GM21360 (cell line): ENCODE data around the gene HGFAC.
"Not testable (repeated sequence)": the region's sequence is repeated elsewhere in the genome, so short reads cannot be mapped to it uniquely, and the experiment has no call there.

Source experiments
- ATAC-seq: cut with Tn5 transposase; IDR thresholded peaks from one replicate; pipeline ENCODE4 v1.9.1; 2021; ENCODE audit warnings: mild to moderate bottlenecking, moderate library complexity; ENCODE audit not compliant: unreplicated experiment

HGFAC gene

DNA sequence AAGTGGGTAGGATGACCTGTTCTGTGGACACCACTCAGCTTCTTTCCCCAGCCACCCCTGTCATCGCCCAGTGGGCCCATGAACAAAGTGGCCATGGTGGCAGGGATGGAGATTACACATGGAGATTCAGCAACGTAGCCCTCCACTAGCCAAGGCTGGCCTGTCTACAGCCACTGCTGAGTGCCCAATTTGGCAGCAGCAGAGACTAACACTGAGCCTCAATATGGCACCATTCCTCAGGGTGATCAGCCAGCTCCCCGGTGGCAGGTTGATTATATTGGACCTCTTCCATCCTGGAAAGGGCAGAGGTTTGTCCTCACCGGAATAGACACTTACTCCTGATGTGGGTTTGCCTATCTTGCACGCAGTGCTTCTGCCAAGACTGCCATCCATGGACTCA lies 17.4 kb downstream of the HGFAC start:
- ATAC-seq, result not testable (repeated sequence)

DNA sequence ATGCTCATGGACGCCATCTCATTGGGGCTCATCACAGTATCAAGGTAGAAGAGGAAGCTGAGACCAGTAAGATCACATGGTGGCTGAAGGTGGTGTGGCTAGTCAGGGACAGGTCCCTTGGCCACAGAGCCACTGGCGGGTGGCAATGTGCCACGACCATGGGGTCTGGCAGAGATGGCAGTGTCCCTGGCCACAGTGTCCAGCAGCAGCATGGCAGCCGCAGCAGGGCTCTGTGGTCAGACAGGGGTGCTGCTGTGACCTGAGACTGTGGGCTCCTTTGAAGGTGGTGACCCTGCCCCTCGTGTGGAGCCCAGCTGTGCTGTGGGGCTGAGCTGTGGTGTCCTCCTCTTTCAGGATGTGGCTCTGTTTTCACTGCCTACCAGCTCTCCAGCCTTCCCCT lies 19.2 kb downstream of the HGFAC start:
- ATAC-seq, result no peak

DNA sequence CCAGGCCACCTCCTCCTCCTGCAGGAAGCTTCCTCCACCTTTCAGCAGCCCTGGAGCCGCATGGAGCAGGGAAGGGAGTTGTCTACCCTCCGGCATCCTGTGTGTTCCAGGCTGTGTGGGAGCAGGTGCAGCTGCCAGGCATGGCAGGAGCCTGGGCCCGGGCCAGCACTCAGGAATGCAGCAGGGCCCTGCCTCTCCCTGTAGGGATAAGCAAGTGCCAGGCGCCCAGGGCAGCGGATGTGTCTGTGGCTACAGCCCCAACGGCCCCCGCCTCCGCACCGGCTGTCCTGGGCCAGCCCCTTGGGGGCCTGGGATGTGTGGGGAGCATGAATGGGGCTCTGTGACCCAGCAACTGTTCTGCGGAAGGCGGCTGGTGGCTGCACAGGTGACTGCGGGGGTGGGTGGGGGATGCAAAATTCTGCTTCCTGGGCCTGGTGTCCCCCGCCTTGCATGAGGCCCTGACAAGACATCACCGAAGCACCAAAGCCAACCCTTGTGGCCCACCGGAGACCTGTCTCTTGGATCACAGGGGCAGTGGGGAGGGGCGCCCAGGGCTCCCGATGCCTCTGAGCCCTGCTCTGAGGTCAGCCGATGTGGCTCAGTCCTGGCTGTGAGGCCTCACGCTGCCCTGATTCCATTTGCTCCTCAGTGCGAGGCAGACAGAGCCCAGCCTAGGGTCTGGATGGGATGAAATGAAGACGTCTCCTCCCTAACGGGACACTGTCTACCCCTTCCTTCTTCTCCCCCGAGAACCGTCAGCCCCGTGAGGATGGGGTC lies 19.9 kb downstream of the HGFAC start:
- no peak for ATAC-seq

DNA sequence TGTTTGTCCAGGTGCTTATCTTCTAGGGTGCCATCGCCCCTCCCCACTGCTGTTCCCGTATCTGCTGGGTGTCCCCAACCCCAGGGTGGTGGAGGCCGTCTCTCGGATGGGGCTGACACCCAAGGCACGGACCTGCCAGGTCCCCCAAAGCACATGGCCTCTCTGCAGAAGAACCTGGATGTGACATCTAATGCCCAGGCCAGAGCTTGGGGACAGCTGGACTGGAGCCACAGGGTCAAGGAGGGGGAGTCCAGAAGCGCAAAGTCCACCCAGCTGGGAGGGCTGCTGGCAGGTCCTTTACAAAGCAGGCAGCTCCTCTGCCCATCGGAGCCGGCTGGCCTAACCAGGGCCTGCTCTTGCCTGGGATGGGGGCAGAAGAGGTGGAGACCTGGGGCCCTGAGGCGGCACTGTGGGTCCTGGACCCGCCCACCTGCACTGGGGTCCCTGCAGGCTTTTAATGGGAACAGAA lies 20.6 kb downstream of the HGFAC start:
- no peak for ATAC-seq

DNA sequence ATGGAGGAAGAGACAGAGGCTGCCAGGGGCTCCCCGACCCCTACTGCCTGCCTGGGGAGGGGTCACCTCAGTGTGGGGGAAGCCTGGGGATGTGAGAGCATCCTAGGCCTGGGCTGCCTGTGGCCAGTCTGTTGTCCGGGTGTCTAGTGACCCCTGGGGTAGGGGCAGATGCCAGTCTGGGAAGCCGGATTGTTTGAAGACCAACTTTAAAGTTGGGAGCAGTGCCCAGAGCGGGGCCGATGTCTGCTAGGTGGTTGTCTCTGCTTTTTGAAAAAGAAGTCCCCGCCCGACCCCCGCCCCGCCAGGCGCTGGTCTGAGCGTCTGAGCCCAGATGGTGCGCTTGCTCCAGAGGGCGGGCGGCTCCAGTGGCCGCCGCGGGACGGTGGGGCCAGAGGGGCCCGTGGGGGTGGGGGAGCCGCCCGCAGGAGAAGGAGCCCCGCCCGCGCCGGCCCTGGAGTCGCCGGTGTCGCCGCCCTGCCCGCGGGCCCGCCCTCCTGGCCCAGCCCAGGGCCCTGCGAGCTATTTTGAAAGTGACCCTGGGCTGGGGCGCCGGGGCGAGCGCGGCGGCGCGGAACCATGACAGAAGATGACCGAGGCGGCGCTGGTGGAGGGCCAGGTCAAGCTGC lies 21.1 kb downstream of the HGFAC start, which contains the start of gene DOK7:
TSS of gene DOK7 (plus strand) at position 517 of the 626 bp plus-strand sequence. CDS start at position 587, 70 bp downstream.
- no peak for ATAC-seq

DNA sequence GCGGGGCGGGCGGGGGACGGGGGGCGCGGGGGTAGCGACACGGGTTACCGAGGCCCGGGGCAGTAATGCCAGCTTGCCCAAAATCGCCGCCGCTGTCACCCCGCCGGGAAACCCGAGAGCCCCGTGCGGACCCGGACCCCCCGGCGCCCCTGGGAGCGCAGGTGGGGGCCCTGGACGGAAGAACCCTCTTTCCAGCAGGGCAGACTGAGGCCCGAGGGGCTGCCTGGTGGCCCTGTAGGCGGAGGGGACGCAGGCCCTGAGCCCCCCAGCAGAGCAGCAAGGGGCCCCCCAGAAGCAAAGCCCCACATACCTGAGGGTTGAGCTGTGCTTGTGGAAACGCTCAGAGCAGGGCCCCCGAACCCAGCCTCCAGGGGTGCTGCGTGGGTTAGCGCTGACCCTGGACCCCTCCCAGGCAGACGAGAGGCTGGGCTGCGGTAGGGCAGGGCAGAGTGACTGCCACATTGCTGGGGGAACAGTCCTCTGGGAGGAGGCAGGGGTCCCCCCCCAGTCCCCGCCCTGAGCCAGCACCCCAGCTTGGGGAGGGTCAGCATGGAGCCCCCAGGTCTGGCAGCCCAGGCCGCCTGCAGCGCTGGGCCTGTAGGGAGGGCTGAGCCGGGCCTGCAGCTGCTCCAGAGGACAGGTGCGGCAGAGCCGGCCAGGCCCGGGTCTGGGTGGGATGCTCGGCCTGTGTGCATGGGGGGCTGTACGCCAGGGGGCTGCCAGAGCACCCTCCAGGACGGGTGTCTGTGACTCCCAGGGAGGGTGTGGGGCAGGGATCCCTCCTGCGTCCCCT lies 22.0 kb downstream of the HGFAC start:
- ATAC-seq, result no peak

DNA sequence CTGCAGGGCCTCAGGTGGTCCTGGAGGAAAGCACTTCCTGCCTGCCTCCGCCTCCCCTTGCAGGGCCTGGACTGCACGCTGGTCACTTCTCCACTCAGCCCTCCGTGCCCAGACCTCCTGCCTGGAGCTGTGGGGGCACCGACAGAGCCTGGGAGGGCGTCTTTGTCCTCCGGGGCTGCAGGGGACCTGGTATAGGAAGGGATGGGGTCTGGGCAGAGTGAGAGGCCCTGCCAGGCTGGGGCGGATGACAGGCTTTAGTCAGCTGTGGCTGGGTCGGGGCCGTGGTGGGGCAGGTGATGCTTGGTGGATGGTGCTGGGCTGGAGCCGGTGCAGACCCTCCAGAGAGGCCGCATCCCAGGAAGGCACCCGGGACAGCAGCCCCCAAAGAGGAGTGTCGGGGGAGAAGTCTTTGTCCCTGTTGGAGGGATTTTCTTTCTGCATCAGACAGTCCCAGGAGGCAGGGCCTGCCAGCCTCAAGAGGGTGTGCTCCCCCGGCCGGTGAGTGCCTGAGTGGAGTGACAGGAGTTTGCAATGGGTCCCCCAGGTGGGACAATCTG lies 22.7 kb downstream of the HGFAC start:
- no peak for ATAC-seq

DNA sequence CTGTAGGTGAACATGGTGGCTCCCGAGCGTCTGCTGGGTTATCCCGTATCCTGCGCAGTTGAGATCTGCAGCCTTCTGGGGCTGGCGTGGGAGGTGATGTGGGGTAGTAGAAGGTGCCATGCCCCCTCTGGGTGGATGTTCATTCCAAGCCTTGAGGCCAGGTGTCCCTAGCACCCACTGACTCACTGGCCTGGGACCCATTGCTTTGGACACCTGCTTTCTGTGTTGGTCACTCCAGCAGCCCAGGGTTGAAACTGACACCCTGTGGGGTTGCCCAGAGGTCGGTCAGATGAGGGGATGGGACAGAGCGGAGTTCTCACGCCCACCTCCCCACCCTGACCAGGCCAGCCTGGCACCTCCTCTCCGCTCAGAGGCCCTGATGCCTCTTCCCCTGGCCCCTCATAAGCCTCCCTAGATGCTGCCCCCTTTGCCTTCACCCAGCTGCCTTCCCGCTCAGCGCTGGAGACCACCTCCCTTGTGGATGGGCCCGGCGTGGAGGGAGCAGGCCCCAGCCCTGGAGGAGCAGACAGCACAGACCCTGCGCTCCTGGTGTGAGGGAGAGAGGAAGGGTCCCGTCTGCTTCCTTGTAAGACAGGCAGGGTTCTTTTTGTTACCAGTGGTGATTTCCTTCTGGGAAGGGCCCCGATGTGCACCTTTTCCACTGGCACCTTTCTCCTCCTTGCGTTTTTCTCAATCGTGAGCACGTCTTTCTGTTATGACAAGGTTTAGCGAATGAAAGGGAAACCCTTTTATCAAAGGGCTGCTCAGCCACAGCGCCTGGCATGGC lies 23.3 kb downstream of the HGFAC start:
- ATAC-seq, result no peak

DNA sequence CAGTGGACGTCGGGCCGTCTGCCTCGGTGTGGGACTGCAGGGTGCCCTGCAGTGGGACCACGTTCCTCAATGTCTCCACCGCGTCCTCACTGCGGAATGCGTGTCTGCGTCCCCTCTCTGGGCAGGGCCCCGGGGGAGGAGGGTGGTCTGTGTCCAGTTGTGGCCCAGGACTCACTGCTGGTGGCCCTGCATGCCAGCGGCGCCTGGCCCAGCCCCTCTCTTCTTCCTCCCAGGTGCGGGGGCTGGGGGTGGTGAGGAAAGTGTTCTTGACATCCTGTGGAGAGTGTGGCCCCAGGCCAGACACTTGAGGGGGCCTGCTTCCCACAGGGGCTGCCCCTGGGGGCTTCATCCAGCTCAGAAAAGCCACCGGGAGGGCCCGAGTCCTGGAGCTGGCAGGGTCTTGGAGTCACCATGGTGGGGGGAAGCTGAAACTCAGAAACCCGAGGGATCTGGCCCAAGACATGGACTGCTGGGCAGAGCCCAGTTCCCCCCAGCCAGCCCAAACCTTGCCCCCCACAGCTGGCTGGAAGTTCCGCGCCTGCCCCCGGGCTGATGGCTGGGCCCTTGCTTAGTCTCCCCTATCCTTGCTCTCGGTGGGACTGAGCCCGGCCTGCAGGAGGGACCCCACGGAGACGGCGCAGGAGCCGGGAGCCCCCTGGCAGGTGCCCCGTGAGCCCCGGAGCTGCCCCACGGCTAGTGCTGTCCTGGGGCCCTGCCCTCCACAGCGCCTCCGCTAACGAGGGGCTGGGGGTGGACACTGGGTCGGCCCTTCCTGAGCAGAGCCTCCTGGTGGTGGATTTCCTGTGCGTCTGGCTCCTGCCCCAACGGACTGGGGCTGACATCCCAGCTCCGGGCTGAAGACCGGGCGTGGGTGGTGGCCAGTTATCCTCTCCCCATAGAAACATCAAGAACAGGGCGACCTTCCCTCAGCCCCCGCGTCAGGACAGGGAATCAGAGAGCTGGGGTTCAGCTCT lies 24.2 kb downstream of the HGFAC start:
- ATAC-seq, result no peak

DNA sequence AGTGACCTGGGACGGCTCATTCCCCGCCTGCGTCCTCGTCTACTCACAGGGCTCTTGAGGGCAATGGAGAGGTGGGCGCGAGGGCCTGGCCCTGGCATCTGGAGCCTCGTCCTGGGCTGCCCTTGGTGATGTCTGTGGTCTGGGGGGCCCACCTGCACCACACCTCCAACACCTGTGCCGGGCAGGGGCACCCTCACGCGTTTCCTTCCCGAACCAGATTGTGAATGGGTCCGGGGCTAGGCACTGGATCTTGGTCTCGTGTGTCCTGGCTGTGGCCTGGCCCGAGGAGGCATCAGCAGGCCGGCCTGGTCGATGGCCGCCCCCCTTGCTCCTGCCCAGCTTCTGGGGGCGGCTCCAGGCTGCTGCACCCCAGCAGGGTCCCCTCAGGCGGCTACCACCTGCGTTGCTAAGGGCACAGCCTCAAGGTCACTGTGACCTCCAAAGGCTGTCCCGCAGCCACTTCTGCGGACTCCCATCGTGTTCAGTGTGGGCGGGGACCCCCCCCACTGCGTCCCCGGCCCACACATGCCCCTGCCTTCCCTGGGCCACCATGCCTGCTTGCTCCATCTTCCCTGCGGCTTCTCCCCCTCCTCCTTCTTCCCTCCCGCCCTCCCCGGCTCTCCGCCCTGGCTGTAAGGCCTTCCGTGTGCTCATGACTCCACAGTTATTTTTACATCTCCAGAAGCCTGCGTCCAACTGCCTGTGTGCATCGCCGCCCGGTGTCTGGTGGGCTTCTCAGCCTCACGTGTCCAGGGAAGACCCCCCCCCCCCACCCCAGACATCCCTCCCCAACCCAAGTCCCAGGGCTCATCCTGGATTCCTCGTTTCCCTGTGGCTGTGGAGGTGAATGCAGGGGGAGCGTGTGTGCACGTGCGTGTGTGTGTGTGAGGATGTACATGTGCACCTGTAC lies 25.2 kb downstream of the HGFAC start:
- ATAC-seq, result no peak

DNA sequence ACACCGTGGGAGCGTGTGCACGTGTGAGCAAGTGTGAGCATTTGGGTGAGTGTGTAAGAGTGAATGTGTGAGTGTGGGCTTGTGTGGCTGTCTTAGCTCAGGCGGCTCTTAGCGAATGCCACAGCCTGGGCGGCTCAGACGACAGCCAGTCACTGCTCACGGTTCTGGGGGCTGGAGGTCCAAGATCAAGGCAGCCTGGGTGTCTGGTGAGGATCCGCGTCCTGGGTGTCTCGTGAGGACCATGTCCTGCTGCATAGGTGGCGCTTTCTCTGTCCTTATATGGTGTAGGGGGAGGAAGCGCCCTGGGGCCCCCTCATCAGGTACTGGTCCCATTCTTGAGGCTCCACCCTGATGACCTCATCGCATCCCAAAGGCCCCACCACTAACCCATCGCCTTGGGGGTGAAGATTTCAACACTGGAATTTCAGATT lies 25.8 kb downstream of the HGFAC start:
- no peak for ATAC-seq

DNA sequence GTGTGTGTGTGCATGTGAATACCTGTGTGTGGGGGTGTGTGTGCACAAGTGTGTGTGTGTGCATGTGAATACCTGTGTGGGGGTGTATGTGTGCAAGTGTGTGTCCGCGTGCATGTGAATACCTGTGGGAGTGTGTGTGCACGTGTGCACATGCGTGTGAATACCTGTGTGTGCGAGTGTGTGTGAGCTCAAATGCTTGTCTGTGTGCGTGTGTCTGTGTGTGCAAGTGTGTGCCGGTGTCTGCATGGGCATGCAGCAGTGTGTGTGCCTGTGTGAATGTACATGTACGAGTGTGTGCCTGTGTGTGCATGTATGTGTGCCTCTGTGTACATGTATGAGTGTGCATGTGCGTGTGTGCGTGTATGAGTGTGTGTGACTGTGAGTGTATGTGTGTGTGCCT lies 26.4 kb downstream of the HGFAC start:
- no peak for ATAC-seq

DNA sequence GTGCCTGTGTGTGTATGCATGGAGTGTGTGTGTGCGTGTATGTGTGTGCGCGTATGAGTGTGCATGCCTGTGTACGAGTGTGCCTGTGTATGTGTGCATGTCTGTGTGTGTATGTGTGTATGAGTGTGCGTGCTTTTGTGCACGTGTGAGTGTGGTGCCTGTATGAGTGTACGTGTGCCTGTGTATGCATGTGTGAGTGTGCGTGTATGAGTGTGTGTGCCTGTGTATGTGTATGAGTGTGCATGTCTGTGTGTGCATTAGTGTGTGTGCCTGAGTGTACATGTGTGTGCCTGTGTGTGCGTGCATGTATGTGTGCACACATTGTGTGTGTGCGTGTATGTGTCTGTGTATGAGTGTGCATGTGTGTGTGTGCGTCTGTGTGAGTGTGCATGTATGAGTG lies 27.0 kb downstream of the HGFAC start:
- no peak for ATAC-seq

DNA sequence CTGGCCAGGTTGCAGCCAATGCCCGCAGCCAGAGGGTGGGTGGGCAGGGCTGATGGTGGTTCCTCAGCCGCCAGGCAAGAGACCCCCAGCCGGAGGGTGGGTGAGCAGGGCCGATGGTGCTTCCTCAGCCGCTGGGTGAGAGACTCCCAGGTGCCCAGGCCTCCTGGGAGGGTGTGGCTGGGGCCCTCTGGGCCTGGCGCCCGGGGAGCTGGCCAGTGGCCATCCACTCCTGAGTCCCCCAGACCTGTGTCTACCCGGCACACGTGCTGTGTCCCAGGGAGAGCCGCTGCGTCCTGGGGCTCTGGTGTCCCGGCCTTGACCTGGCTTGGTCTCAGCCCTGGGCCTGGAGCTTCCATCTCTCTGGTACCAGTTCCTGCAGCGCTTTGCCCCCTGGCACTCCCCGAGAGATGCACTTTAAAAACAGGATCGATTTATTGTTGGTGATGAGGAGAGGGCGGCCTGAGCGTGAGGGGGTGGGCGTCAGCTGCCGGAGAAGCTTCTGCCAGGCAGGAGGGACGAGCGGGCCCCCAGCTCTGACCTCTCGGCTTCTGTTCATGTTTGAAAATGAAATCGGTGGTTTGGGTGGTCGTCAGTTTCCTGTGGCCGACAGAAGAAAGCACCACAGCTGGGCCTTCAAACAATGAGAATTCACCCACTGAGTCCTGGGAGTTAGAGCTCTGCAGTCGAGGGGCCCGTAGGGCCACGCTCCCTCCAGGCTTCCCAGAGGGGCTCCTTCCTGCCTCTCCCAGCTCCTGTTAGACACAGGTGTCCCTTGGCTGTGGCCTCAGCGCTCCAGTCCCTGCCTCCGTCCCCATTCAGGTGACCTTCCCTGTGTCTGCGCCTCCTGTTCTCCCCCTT lies 27.8 kb downstream of the HGFAC start:
- no peak for ATAC-seq

DNA sequence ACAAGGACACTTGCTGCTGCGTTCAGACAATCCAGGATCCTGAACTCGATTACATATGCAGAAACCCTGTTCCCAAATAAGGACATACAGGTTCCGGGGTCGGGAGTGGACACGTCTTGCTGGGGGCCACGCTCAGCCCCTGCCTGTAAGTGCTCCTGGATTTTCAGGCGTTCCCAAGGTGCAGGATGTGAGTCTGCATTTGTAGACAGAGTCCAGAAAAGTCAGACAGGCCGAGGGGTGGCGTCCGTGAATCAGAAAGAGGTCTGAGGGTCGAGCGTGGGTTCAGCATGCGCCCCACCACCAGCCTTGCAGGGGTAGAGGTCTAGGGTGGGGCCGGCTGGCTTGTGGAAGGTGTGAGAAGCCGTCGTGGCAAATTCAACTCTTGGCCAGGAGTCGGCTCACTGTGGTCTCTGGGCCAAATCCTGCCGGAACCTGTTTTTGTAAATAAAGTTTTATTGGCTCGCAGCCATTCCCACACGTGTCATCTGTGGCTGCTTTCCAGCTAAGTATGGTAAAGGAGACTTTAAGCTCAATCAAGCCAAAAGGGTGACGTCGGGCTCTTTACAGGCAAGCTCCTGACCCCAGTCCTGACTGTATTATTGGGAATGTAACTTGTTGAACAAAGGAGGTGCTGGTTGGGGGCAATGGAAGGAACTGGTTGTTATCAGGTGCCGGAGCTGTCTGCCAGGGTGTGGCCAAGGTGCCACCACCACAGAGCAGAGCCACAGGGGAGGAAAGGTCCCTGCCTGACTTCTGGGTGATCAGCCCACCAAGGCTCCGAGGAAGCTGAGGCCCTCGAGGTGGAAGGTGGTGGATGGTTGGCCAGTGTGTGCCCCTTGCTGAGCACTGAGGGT lies 28.7 kb downstream of the HGFAC start:
- no peak for ATAC-seq

DNA sequence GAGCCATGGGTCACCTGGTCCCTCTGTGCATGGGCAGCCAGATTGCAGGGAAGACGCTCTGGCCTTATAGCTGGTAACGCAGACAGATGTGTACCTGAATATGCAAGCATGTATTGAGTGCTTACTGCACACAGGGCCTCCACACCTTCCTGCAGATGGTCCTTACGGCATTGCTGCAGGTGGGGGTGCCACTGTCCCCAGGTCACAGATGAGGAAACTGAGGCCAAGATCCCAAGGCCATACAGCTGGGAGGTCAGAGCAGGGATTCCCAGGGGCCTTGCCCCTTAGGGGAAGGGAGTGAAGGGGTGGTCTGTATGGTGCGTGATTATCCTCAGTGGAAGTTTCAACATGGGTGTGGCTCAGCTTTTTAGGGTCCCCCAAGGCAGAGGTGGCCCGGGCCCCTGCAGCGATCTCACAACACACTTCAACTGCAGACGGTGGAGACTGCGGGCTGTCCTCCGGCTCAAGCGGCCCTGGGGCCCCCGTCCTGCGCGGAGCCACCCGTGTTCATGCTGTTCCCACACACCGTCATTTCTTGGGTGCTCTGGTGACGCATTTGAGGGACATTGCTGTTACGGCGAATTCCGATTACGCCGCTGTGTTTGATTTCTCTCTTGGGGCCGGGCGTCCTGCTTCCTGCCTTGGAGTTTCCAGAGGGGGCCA lies 29.5 kb downstream of the HGFAC start:
- no peak for ATAC-seq
